Measurements from ENCODE around the gene MYO10. TPM values are rescaled to one million over a fixed set of nuclear protein-coding genes. Genes with fewer than 3 reads are reported as not detected.

MYO10 gene
- total RNA-seq, 6 donors from 2014 or later, result 31.9 to 135 (median 57.7) TPM

- H3K27me3 ChIP-seq, result no peaks in the 10 kb centered on the region
- WGBS, 2 donors, result 88 to 89% methylated on average over 6 of the region's 6 CpGs
- no peaks in the 10 kb centered on the region for H3K36me3 ChIP-seq
- H3K9me3 ChIP-seq, result no peaks in the 10 kb centered on the region
- TF ChIP-seq CTCF (IDR thresholded peaks at IDR 0.05) (no peak), POLR2AphosphoS5 (IDR thresholded peaks at IDR 0.05) (no peak), POLR2A (IDR thresholded peaks at IDR 0.05) (no peak), EP300 (IDR thresholded peaks at IDR 0.05) (no peak)
- no peak for ATAC-seq (ENCODE audit: low FRiP score in 2 of 2)
- H3K4me3 ChIP-seq, result no peak overlapping the region
- DNase-seq, result no peak
- no peak overlapping the region for H3K27ac ChIP-seq
- H3K4me1 ChIP-seq, result peaks cover 11 to 20% (median 16%) of the 10 kb centered on the region in 4 donors
Measured at GRCh38 chr5:16912080-16912479, 24.0 kb downstream of the MYO10 start.

- H3K27ac ChIP-seq, result no peak overlapping the region
- WGBS, 2 donors, result 73 to 84% methylated on average over 7 of the region's 7 CpGs
- H3K27me3 ChIP-seq, result no peaks in the 10 kb centered on the region
- ATAC-seq (ENCODE audit: low FRiP score in 2 of 2), result no peak
- H3K4me3 ChIP-seq, result no peak overlapping the region
- peaks cover 19 to 35% (median 21%) of the 10 kb centered on the region in 4 donors for H3K4me1 ChIP-seq
- no peak for DNase-seq
- H3K36me3 ChIP-seq, result no peaks in the 10 kb centered on the region
- H3K9me3 ChIP-seq, result no peaks in the 10 kb centered on the region
- TF ChIP-seq POLR2AphosphoS5 (IDR thresholded peaks at IDR 0.05) (no peak), POLR2A (IDR thresholded peaks at IDR 0.05) (no peak), CTCF (IDR thresholded peaks at IDR 0.05) (no peak), EP300 (IDR thresholded peaks at IDR 0.05) (no peak)
Measured at GRCh38 chr5:16909464-16909863, 26.6 kb downstream of the MYO10 start.

GRCh38 chr5:16907270-16907669, 28.8 kb downstream of the MYO10 start:
- no peaks in the 10 kb centered on the region for H3K27me3 ChIP-seq
- H3K9me3 ChIP-seq, result no peaks in the 10 kb centered on the region
- no peak for TF ChIP-seq EP300 (IDR thresholded peaks at IDR 0.05)
- TF ChIP-seq CTCF (IDR thresholded peaks at IDR 0.05), result no peak
- TF ChIP-seq POLR2AphosphoS5 (IDR thresholded peaks at IDR 0.05), result no peak
- no peak for TF ChIP-seq POLR2A (IDR thresholded peaks at IDR 0.05)
- WGBS, 2 donors, result 58 to 65% methylated on average over 4 of the region's 4 CpGs
- no peaks in the 10 kb centered on the region for H3K36me3 ChIP-seq
- H3K4me3 ChIP-seq, result no peak overlapping the region
- no peak overlapping the region for H3K27ac ChIP-seq
- DNase-seq (no peak), ATAC-seq (ENCODE audit: low FRiP score in 2 of 2) (no peak)
- peaks cover 7 to 32% (median 22%) of the 10 kb centered on the region in 4 donors for H3K4me1 ChIP-seq

GRCh38 chr5:16906255-16906654, 29.8 kb downstream of the MYO10 start:
- no peak for TF ChIP-seq EP300 (IDR thresholded peaks at IDR 0.05)
- no peak for TF ChIP-seq POLR2AphosphoS5 (IDR thresholded peaks at IDR 0.05)
- TF ChIP-seq CTCF (IDR thresholded peaks at IDR 0.05), result no peak
- no peak for TF ChIP-seq POLR2A (IDR thresholded peaks at IDR 0.05)
- DNase-seq, result no peak
- H3K27ac ChIP-seq, result no peak overlapping the region
- no peaks in the 10 kb centered on the region for H3K36me3 ChIP-seq
- WGBS, 2 donors, result 65 to 82% methylated on average over 2 to 4 of the region's 4 CpGs
- peaks cover 7 to 32% (median 22%) of the 10 kb centered on the region in 4 donors for H3K4me1 ChIP-seq
- ATAC-seq (ENCODE audit: low FRiP score in 2 of 2), result no peak
- no peaks in the 10 kb centered on the region for H3K27me3 ChIP-seq
- H3K9me3 ChIP-seq, result no peaks in the 10 kb centered on the region
- H3K4me3 ChIP-seq, result no peak overlapping the region

All from upper lobe of left lung (tissue), 6 donors.